IPS-20b (cell line): Measurements from ENCODE around the gene KLK14.

ENCODE experiments used
- H3K27ac ChIP-seq: one replicate; pipeline ENCODE4 v1.5.1; 2013; ENCODE audit warnings: low read length
- H3K27me3 ChIP-seq: 2 replicates; pipeline ENCODE4 v1.6.1; 2013; ENCODE audit warnings: mild to moderate bottlenecking, low read length, inconsistent platforms; ENCODE audit not compliant: insufficient read depth
- H3K36me3 ChIP-seq: 2 replicates; pipeline ENCODE4 v1.6.1; 2013; ENCODE audit warnings: low read depth, mild to moderate bottlenecking, inconsistent platforms, low read length, moderate library complexity; ENCODE audit not compliant: insufficient read depth
- H3K4me1 ChIP-seq: 2 replicates; pipeline ENCODE4 v1.6.1; 2013; ENCODE audit warnings: mild to moderate bottlenecking, control low read depth, inconsistent platforms, low read length, moderate library complexity; ENCODE audit not compliant: insufficient read depth
- H3K4me3 ChIP-seq: 2 replicates; pipeline ENCODE4 v1.5.1; 2013; ENCODE audit warnings: mild to moderate bottlenecking, low read length, inconsistent platforms
- H3K9ac ChIP-seq: 2 replicates; pipeline ENCODE4 v1.6.1; 2013; ENCODE audit warnings: low read depth, mild to moderate bottlenecking, inconsistent platforms, low read length, moderate library complexity
- H3K9me3 ChIP-seq: 2 replicates; pipeline ENCODE4 v1.6.1; 2013; ENCODE audit warnings: mild to moderate bottlenecking, low read depth, low read length, inconsistent platforms; ENCODE audit not compliant: insufficient read depth

The KLK14 gene

GRCh38 chr19:51081476-51081875 is 1.2 kb downstream of the KLK14 start:
- Histone ChIP-seq H3K27me3 (no peaks in the 10 kb centered on the region), H3K9ac (no peak overlapping the region), H3K4me3 (no peak overlapping the region), H3K36me3 (no peaks in the 10 kb centered on the region), H3K4me1 (no peaks in the 10 kb centered on the region; the same call in 1 of the 2 replicates), H3K9me3 (no peaks in the 10 kb centered on the region), H3K27ac (no peak overlapping the region)

DNA sequence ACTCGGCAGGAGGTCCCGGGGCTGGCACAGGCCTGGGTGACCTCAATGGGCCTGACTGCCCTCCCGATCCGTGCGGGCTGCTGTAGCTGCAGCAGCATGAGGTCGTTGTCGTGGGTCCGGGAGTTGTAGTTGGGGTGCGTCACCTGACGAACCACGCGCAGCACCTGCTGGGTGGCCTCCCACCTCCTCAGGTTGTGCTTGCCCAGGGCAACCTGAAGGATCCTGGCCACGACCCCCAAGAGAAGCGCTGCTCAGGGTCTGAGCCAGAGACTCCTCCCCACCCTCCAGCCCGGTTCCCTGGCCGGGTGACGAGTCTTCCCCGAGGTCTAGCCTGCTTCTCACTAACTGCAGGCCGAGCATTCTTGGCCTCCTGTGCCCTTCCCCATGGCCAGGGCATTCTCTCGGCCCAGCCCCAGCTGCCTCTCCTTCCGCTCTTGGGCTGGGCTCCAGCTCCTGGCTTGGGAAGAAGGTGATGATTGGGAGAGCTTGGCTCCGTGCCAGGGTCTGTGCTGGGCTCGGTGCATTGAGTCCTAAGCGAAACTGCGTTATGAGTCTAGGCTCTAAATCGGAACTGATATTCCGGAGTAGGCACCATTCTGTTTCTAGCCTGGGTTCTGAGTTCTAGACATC is 3.1 kb downstream of the KLK14 start:
- no peak overlapping the region for H3K27ac ChIP-seq
- H3K4me3 ChIP-seq, result no peak overlapping the region
- no peaks in the 10 kb centered on the region for H3K36me3 ChIP-seq
- H3K4me1 ChIP-seq, result peaks cover 3% of the 10 kb centered on the region
- no peaks in the 10 kb centered on the region for H3K9me3 ChIP-seq
- H3K9ac ChIP-seq, result no peak overlapping the region
- no peaks in the 10 kb centered on the region for H3K27me3 ChIP-seq

- no peaks in the 10 kb centered on the region for H3K36me3 ChIP-seq
- no peak overlapping the region for H3K4me3 ChIP-seq
- no peak overlapping the region for H3K27ac ChIP-seq
- H3K9me3 ChIP-seq, result 0 out of 2 replicates have a peak, but pooled peaks cover 1% of the 10 kb centered on the region
- peaks cover 3% of the 10 kb centered on the region for H3K4me1 ChIP-seq
- H3K27me3 ChIP-seq, result no peaks in the 10 kb centered on the region
- no peak overlapping the region for H3K9ac ChIP-seq
These were observed 4.0 kb downstream of the KLK14 start for GRCh38 chr19:51078731-51079130.

DNA sequence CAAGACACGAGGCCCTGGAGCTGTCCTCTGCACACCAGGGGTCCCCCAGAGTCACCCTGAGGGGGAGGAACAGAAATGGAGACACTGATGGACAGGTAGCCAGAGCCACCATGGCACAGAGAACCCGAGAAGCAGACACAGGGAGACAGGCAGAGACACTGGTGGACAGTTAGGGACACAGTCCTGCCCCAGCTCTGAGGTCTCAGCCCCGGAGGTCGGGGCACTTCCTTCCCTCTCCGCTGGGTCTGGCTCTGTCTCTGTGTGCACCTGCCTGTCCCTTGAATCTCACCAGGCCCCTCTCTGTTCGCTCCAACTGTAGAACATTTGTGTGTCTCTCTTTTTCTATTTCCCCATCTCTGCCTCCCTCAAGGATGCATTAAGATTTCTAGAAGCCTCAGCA is 4.6 kb downstream of the KLK14 start:
- Histone ChIP-seq H3K27me3 (no peaks in the 10 kb centered on the region), H3K36me3 (no peaks in the 10 kb centered on the region), H3K9me3 (peaks cover 8% of the 10 kb centered on the region; the same call in 1 of the 2 replicates), H3K27ac (no peak overlapping the region), H3K4me1 (peaks cover 3% of the 10 kb centered on the region), H3K4me3 (no peak overlapping the region), H3K9ac (no peak overlapping the region)

DNA sequence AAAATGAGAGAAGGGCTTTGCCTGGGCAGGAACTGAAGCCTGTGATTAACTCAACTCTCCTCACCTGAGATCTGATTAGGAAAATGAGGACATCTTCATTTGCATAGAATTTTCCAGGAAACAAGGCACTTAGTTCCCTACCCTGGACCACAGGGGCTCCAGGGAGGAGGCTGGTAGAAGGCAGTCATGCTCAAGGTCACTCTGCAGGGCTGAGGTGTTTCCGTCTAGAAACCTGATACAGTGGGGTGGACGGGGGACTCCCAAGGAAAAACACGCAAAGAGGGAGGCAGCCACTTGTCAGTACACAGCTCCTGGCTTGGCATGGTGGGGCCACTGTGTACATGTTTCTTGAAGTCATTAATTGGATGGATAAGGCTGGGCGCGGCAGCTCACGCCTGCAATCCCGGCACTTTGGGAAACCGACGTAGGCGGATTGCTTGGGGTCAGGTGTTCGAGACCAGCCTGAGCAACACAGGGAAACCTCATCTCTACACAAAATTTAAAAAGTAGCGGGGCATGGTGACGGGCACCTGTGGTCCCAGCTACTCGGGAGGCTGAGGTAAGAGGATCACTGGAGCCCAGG is 6.0 kb downstream of the KLK14 start:
- Histone ChIP-seq H3K27me3 (no peaks in the 10 kb centered on the region; the same call in 1 of the 2 replicates), H3K9me3 (peaks cover 9% of the 10 kb centered on the region; the same call in 1 of the 2 replicates), H3K36me3 (no peaks in the 10 kb centered on the region), H3K4me3 (no peak overlapping the region), H3K27ac (no peak overlapping the region), H3K4me1 (peaks cover 3% of the 10 kb centered on the region), H3K9ac (no peak overlapping the region)

DNA sequence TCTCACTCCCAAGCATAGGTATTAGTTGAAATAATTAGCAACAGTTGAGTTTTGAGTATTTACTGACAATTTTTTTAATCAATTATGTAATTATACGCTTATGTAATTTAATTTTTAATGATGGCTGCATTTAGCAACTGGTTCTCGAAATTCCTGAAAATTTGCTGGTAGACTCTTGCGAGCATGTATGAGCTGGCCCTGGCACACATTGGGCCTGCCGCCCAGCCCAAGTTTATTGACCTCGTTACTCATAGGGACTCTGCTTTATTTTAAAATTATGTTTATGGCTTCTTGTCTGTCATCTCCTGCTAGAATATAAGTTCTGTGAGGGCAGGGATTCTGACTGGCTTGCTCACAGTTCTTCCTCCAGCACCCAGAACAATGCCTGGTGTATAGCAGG is 6.7 kb downstream of the KLK14 start:
- Histone ChIP-seq H3K27me3 (no peaks in the 10 kb centered on the region; the same call in 1 of the 2 replicates), H3K9me3 (peaks cover 9% of the 10 kb centered on the region; the same call in 1 of the 2 replicates), H3K27ac (no peak overlapping the region), H3K36me3 (no peaks in the 10 kb centered on the region), H3K4me3 (no peak overlapping the region), H3K9ac (no peak overlapping the region), H3K4me1 (peaks cover 3% of the 10 kb centered on the region)

- Histone ChIP-seq H3K9me3 (peaks cover 9% of the 10 kb centered on the region; the same call in 1 of the 2 replicates), H3K27ac (no peak overlapping the region), H3K36me3 (no peaks in the 10 kb centered on the region), H3K27me3 (peaks cover 6% of the 10 kb centered on the region), H3K9ac (no peak overlapping the region), H3K4me3 (no peak overlapping the region), H3K4me1 (peaks cover 1% of the 10 kb centered on the region; the same call in 1 of the 2 replicates)
These were observed 11.6 kb downstream of the KLK14 start for GRCh38 chr19:51071095-51071405.

GRCh38 chr19:51070334-51071094 is 12.2 kb downstream of the KLK14 start:
- Histone ChIP-seq H3K9ac (no peak overlapping the region), H3K4me3 (no peak overlapping the region), H3K27me3 (peaks cover 11% of the 10 kb centered on the region), H3K9me3 (peaks cover 9% of the 10 kb centered on the region; the same call in 1 of the 2 replicates), H3K27ac (no peak overlapping the region), H3K36me3 (no peaks in the 10 kb centered on the region), H3K4me1 (no peaks in the 10 kb centered on the region)

- Histone ChIP-seq H3K9me3 (no peaks in the 10 kb centered on the region), H3K27me3 (peaks cover 17% of the 10 kb centered on the region), H3K4me3 (no peak overlapping the region), H3K4me1 (no peaks in the 10 kb centered on the region), H3K36me3 (no peaks in the 10 kb centered on the region), H3K27ac (no peak overlapping the region), H3K9ac (no peak overlapping the region)
These were observed 16.1 kb downstream of the KLK14 start for GRCh38 chr19:51066393-51067186.

DNA sequence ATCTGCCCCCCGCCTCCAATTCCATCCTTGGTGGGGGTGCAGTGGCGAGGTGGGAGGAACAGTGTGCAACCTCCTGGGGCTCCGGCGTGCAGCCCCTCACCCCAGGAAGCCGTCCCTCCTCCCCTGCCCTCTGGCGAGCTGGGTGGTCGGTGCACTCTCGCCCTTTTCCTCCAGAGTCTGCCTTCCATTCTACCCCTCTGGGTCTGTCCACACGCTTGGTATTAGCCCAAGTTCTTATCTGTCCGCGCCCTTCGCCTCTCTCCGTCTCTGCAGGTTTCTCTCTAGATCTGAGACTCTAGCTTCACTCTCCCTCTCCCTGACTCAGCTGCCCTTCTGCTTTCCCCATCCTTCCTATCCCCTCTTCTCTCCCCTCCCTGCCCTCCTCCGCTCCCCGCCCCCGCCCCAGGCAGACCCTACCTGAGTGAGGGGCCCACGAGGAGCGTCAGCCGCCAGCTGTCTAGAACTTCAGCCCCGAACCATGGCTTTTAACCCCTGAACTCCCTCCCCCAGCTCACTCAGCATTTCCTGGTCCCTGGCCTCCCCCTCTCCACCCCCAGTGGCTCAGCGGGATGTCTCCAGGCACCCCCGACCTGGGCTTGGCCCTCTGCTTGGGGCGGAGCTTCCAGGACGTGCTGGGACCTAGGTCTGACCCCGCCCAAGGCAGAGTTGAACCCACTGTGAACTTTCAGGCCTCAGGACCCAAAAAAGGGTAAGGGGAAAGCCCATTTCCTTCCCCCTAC is 17.3 kb downstream of the KLK14 start:
- Histone ChIP-seq H3K27ac (no peak overlapping the region), H3K9me3 (no peaks in the 10 kb centered on the region), H3K9ac (peak overlapping the region; percentile 51; the same call in 1 of the 2 replicates), H3K4me3 (peak overlapping the region; percentile 82), H3K4me1 (no peaks in the 10 kb centered on the region), H3K27me3 (peaks cover 17% of the 10 kb centered on the region), H3K36me3 (no peaks in the 10 kb centered on the region)
